ENCODE data around the gene ICAM4.
A peak's percentile ranks its signal among the peaks of the same experiment; 100 is the strongest.

The ICAM4 gene

GRCh38 chr19:10327793-10328192 lies 41.0 kb downstream of the ICAM4 start:
- Histone ChIP-seq H3K27me3 (no peaks in the 10 kb centered on the region), H3K9me3 (replicated peaks in 1 of 11) (no peaks in the 10 kb centered on the region), H3K27ac (no peak overlapping the region), H3K4me3 (no peak overlapping the region), H3K4me2 (peak overlapping the region; percentile 27 to 95 (median 87); a peak in 19 of 22 replicates), H3K9ac (no peak overlapping the region), H3K36me3 (peaks cover 64 to 95% (median 79%) of the 10 kb centered on the region in 11 experiments), H4K20me1 (peaks cover 18 to 100% (median 98%) of the 10 kb centered on the region in 11 experiments), H3K4me1 (peaks cover 48 to 87% (median 74%) of the 10 kb centered on the region in 10 experiments)
- TF ChIP-seq Cebpa-rat (IDR thresholded peaks at IDR 0.05): no peak

DNA sequence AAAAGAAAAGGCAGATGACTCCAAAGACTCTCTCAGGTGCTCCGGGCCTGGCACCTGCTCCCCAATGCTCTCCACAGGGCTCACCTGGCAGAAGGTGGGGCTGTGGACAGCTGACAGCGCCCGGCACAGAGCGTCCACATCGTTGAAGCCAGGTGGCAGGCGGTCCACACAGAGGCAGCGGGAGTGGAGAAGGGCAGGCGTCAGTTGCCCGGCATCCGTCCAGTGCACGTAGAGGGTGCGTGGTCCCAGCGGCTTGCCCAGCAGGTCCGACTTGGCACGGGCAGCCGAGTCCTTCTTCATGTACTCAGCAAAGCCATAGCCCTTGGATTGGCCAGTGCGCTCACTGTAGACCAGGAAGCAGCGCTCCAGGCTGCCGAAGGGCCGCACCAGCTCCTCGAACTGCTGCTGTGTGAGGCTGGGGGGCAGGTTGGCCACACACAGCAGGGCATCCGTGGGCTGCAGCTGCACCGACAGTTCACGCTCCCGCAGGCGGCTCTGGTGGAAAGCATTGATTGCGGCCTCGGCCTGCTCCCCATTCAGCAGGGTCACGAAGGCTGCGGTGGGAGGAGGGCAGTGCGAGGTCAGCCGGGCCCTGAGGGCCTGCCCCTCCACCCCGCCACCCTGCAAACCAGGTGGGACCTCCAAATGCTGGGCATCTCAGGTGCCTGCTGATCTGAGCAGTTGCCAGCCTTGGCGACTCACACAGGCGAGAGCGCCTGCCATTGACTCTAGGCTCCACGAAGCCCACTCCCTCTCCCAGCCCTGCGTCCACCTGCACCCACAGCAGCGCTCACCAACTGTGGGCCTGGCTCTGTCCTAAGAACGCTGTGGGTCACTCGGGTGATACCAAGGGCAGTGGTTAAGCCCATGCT lies 42.0 kb downstream of the ICAM4 start:
- H3K36me3 ChIP-seq: peaks cover 64 to 85% (median 73%) of the 10 kb centered on the region in 11 experiments

DNA sequence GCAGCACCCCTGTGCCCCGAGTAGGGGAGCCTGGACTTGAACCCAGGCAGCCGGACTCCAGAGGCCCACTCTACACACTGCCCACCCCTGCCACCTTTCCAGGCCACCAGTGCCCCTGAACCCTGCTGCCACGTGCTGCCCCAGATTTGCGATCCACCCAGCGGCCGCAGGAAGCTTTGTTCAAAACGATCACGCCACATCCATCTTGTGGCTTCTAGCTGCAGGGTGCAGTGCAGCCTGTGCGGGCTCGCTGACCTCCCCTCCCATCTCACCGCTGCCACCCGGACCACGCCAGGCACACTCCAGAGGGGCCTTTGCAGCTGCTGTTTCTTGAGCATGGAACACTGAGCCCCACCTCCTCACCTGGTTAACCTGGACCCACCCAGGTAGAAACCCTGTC lies 42.8 kb downstream of the ICAM4 start:
- no peak overlapping the region for H3K4me3 ChIP-seq

More for the DNA sequence above, 42.0 kb downstream of the ICAM4 start:
- Histone ChIP-seq H3K4me2 (no peak overlapping the region), H3K9me3 (replicated peaks in 1 of 11) (no peaks in the 10 kb centered on the region), H3K27ac (no peak overlapping the region), H3K9ac (no peak overlapping the region), H4K20me1 (peaks cover 18 to 94% (median 91%) of the 10 kb centered on the region in 11 experiments), H3K4me3 (no peak overlapping the region), H3K4me1 (peaks cover 40 to 79% (median 66%) of the 10 kb centered on the region in 10 experiments), H3K27me3 (no peaks in the 10 kb centered on the region)
- TF ChIP-seq Cebpa-rat (IDR thresholded peaks at IDR 0.05): no peak

DNA sequence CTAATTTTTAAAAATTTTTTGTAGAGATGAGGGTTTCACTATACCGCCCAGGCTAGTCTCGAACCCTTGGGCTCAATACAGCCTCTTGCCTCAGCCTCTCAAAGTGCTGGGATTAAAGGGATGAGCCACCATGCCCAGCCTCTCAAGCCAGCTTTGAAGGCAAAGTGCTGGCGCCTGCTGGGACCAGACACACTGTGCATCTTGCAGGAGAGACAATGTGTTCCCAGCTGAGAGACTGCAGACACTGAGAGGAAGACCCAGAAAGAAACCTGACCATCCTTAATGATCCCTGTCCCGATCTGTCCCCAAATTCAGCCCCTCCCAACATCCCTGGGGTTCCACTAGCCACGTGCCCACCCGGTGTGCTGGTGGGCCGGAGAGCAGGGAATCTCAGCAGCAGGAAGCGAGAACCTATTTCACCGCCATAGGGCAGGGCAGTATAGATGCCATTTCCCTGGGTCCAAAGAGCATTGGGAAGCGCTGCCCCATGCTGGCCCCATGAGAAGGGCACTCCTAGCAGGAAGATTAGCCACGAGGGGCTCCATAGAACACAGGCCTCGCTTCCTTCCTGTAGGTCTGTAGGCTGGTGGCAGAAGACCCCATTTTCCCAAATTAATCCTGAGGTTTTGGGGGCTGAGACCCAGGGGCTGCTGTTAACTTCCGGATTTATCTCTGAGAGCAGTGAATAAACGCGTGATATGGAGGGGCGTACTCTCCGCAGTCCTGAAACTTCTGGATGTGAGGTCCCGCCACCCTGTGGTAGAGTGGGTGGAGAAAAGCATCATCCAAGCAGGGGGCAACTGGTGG lies 45.6 kb downstream of the ICAM4 start:
- TF ChIP-seq Cebpa-rat (IDR thresholded peaks at IDR 0.05): no peak
- Histone ChIP-seq H3K9ac (peak overlapping the region; percentile 91 to 99 (median 95)), H3K36me3 (peaks cover 34 to 55% (median 43%) of the 10 kb centered on the region in 11 experiments), H4K20me1 (peaks cover 18 to 58% (median 55%) of the 10 kb centered on the region in 11 experiments), H3K4me2 (peak overlapping the region; percentile 90 to 99 (median 96)), H3K4me3 (peak overlapping the region; percentile 81 to 94 (median 88)), H3K27me3 (no peaks in the 10 kb centered on the region), H3K27ac (peak overlapping the region; percentile 83 to 99 (median 96); a peak in 21 of 22 replicates), H3K4me1 (peaks cover 25 to 70% (median 46%) of the 10 kb centered on the region in 10 experiments), H3K9me3 (replicated peaks in 1 of 11) (no peaks in the 10 kb centered on the region)

More for the DNA sequence above, 42.8 kb downstream of the ICAM4 start:
- no peaks in the 10 kb centered on the region for H3K9me3 ChIP-seq (replicated peaks in 1 of 11)
- no peak overlapping the region for H3K9ac ChIP-seq
- H3K4me1 ChIP-seq: peaks cover 41 to 79% (median 66%) of the 10 kb centered on the region in 10 experiments
- TF ChIP-seq Cebpa-rat (IDR thresholded peaks at IDR 0.05): no peak
- no peak overlapping the region for H3K27ac ChIP-seq
- H4K20me1 ChIP-seq: peaks cover 18 to 86% (median 83%) of the 10 kb centered on the region in 11 experiments
- peaks cover 59 to 78% (median 66%) of the 10 kb centered on the region in 11 experiments for H3K36me3 ChIP-seq
- H3K4me2 ChIP-seq: no peak overlapping the region
- H3K27me3 ChIP-seq: no peaks in the 10 kb centered on the region

DNA sequence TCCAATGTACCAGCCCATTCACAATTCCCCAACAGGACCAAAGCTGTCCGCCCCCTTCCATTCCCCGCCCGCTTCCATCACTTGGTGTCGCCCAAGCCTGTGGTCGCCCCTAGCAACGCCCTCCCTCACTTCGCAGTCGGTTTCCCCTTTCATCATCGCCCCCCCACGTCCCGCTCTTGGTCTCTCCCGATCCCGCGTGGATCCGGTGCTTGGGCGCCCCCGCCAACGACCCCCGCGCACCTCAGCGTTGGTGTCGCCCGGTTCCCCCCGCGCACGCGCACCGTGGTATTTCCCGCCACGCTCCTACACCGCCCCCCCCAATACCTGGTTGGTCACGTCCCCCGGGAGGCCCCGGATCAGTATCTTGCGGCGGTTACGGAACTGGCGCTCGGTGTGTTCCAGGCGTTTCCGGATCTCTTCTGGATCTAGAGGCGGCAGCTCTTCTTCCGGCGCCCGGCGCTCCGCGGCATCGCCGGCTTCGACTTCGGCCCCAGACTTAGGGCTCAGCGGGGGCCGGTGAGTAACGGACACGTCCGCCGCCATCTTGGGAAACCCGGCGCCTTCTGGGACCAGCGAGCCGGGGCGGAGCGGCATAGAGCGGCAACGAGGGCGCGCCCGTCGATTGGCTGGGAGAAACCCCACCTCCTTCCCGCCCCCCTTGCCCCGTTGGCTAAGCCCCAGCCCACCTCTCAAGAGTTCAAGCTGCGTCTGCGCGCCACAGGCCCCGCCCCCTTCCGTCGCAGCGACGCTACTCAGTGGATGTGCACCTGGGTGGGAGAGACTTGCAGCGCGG lies 46.4 kb downstream of the ICAM4 start, which contains the start of gene RAVER1:
Gene RAVER1 (minus strand): TSS at position 565 of the 793 bp plus-strand sequence. CDS start 22 bp downstream, at position 543.
- peak within 1 kb of the TSS; percentile 81 to 94 (median 88) for H3K4me3 ChIP-seq
- H3K27me3 ChIP-seq: no peaks in the 10 kb centered on the region
- peaks cover 26 to 47% (median 35%) of the 10 kb centered on the region in 11 experiments for H3K36me3 ChIP-seq
- H3K27ac ChIP-seq: peak within 1 kb of the TSS; percentile 83 to 99 (median 96)
- H4K20me1 ChIP-seq: peaks cover 18 to 50% (median 47%) of the 10 kb centered on the region in 11 experiments
- peak within 1 kb of the TSS; percentile 92 to 99 (median 96) for H3K4me2 ChIP-seq
- no peak for TF ChIP-seq Cebpa-rat (IDR thresholded peaks at IDR 0.05)
- peak within 1 kb of the TSS; percentile 91 to 99 (median 95) for H3K9ac ChIP-seq
- no peaks in the 10 kb centered on the region for H3K9me3 ChIP-seq (replicated peaks in 1 of 11)
- H3K4me1 ChIP-seq: peaks cover 27 to 70% (median 44%) of the 10 kb centered on the region in 10 experiments

DNA sequence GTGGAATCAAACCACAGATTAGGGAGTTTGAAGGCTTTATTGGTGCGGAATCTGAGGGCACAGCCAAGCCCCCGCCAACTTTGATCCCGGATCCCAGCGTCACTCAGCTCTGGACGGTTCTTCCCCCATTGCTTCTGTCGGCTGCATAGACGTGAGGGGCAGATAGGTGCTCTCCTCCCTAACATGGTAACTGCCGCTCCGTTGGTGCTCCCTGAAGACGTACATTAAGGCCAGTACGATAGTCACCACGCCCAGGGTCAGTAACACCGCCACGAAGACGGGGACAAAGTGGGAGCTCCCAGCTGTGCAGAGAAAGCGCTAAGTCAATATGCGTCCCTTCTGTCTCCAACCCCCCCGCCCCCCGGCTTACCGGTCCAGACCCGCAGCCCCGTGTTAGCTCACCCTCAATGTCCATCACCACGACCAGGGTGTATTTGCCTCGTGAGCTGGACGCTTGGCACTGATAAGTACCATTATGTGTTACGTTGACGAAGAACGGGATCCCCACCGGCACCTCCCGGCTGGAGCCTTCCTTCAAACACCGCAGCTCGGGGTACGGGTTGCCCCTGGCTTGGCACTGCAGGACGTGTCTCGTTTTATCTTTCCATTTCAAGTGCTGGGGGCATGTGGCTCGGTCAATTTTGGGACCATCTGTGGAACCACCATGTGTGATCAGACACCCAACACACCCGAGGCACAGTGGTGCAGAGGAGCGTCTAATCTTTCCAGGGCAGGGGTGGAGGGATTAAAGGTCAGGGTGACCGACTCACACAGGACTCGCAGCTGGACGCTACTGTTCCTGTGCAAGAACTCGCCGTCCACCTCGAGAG lies 47.2 kb downstream of the ICAM4 start:
- Histone ChIP-seq H3K4me2 (peak overlapping the region; percentile 78 to 94 (median 86)), H3K27me3 (no peaks in the 10 kb centered on the region), H3K36me3 (peaks cover 18 to 39% (median 27%) of the 10 kb centered on the region in 11 experiments), H3K27ac (peak overlapping the region in 9 of 11 experiments; percentile 23 to 99 (median 91); a peak in 17 of 22 replicates), H3K4me3 (peak overlapping the region; percentile 81 to 94 (median 88)), H3K9me3 (replicated peaks in 1 of 11) (no peaks in the 10 kb centered on the region), H4K20me1 (peaks cover 15 to 42% (median 39%) of the 10 kb centered on the region in 11 experiments), H3K4me1 (peaks cover 32 to 70% (median 47%) of the 10 kb centered on the region in 10 experiments), H3K9ac (peak overlapping the region; percentile 60 to 99 (median 95); a peak in 20 of 22 replicates)
- no peak for TF ChIP-seq Cebpa-rat (IDR thresholded peaks at IDR 0.05)

DNA sequence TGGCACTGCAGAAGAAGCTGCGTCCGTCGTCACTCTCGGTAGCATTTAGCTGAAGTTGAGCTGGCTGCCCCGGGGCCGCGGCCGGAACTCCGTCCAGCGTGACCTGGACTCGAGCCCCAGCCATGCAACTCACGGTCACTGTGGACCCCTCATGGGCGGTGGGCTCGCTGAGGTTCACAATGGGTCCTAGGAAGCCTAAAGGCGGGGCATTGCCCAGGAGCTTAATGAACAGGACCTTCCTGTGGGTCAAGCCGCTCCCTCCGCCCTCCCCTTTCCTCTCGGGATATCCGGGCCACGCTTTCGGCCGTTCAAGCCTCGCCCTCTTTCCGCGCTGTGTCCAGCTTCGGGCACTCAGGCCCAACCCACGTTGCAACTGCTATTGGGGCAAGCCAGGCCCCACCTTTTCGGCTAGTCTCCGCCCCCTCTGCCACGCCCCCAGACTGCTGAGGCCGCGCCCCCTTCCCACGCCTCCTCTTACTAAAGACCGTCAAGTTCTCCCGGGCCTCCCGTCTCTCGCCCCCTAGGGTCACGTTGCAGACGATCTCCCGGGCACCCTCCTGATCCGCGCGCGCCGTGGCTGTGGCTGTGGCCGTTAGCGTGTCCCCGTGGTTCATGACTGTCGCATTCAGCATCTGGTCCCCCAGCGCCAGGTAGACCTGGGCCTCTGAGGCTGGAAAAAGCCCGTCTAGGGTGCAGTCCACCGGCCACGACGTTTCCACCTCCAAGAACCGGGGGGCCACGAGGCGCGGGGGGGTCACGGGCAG lies 48.0 kb downstream of the ICAM4 start:
- Histone ChIP-seq H3K9ac (peak overlapping the region in 2 of 11 experiments; percentile 97 to 98; a peak in 3 of 22 replicates), H3K27me3 (no peaks in the 10 kb centered on the region), H3K4me1 (peaks cover 40 to 75% (median 55%) of the 10 kb centered on the region in 10 experiments), H4K20me1 (peaks cover 13 to 34% (median 31%) of the 10 kb centered on the region in 11 experiments; a peak in 21 of 22 replicates), H3K9me3 (replicated peaks in 1 of 11) (no peaks in the 10 kb centered on the region), H3K4me2 (peak overlapping the region; percentile 78 to 94 (median 86); a peak in 20 of 22 replicates), H3K36me3 (peaks cover 10 to 31% (median 19%) of the 10 kb centered on the region in 11 experiments), H3K27ac (peak overlapping the region in 1 of 11 experiments; percentile 96; a peak in 2 of 22 replicates), H3K4me3 (no peak overlapping the region)
- no peak for TF ChIP-seq Cebpa-rat (IDR thresholded peaks at IDR 0.05)
